SK-N-SH treated with all-trans-retinoic acid at 6 μM for 48 hours (cell line): ENCODE results near the gene CNTFR.

Source experiments
- ATAC-seq: fragments of 200-7000 bp; cut with Tn5 transposase; 3 replicates; pipeline ENCODE4 v1.9.1; 2020; ENCODE audit warnings: mild to moderate bottlenecking, moderate library complexity
- ARNTL ChIP-seq: fragments of 450-650 bp; formaldehyde crosslinking; IDR thresholded peaks from 2 replicates; pipeline ENCODE4 v1.5.0; 2020; ENCODE audit warnings: low read depth, mild to moderate bottlenecking, moderate library complexity, borderline replicate concordance
- BACH2 ChIP-seq: fragments of 250-450 bp; sonication (Bioruptor Pico); IDR thresholded peaks from 2 replicates; pipeline ENCODE4 v1.9.0; 2021; ENCODE audit warnings: mild to moderate bottlenecking, borderline replicate concordance
- CSDC2 ChIP-seq: fragments of 250-450 bp; sonication (Bioruptor Pico); IDR thresholded peaks from 2 replicates; pipeline ENCODE4 v1.5.0; 2020; ENCODE audit warnings: mild to moderate bottlenecking, moderate library complexity
- ESRRG ChIP-seq: fragments of 250-450 bp; sonication (Bioruptor Pico); IDR thresholded peaks from 2 replicates; pipeline ENCODE4 v1.6.1; 2021; ENCODE audit warnings: mild to moderate bottlenecking
- GLIS3 ChIP-seq: fragments of 250-450 bp; sonication (Bioruptor Pico); IDR thresholded peaks from 2 replicates; pipeline ENCODE4 v1.5.0; 2020; ENCODE audit warnings: mild to moderate bottlenecking, moderate library complexity
- ISL1 ChIP-seq: fragments of 250-450 bp; sonication (Bioruptor Pico); IDR thresholded peaks from 2 replicates; pipeline ENCODE4 v2.1.2; 2022; ENCODE audit warnings: mild to moderate bottlenecking, moderate library complexity
- OSR1 ChIP-seq: fragments of 250-450 bp; sonication (Bioruptor Pico); IDR thresholded peaks from 2 replicates; pipeline ENCODE4 v1.8.0; 2022; ENCODE audit warnings: moderate library complexity, mild to moderate bottlenecking, inconsistent platforms
- PPARA ChIP-seq: fragments of 250-450 bp; sonication (Bioruptor Pico); IDR thresholded peaks from 2 replicates; pipeline ENCODE4 v1.5.0; 2020; ENCODE audit warnings: mild to moderate bottlenecking, borderline replicate concordance
- RARB ChIP-seq: fragments of 250-450 bp; sonication (Bioruptor Pico); IDR thresholded peaks from 2 replicates; pipeline ENCODE4 v1.8.0; 2021; ENCODE audit warnings: mild to moderate bottlenecking, moderate library complexity
- SNAI2 ChIP-seq: fragments of 250-450 bp; sonication (Bioruptor Pico); IDR thresholded peaks from 2 replicates; pipeline ENCODE4 v1.5.0; 2020; ENCODE audit warnings: mild to moderate bottlenecking, moderate library complexity
- TCF4 ChIP-seq: fragments of 250-450 bp; sonication (Bioruptor Pico); IDR thresholded peaks from 2 replicates; pipeline ENCODE4 v1.8.0; 2021; ENCODE audit warnings: mild to moderate bottlenecking, moderate library complexity, borderline replicate concordance
- ZC3H10 ChIP-seq: fragments of 250-450 bp; sonication (Bioruptor Pico); IDR thresholded peaks from 2 replicates; pipeline ENCODE4 v1.5.1; 2021; ENCODE audit warnings: mild to moderate bottlenecking, moderate library complexity
- ZFP3 ChIP-seq: fragments of 250-450 bp; sonication (Bioruptor Pico); IDR thresholded peaks from 2 replicates; pipeline ENCODE4 v1.5.0; 2020; ENCODE audit warnings: mild to moderate bottlenecking, moderate library complexity
- ZFP30 ChIP-seq: fragments of 450-650 bp; formaldehyde crosslinking; IDR thresholded peaks from 2 replicates; pipeline ENCODE4 v1.5.0; 2022; ENCODE audit warnings: mild to moderate bottlenecking, moderate library complexity
- ZNF565 ChIP-seq: fragments of 450-650 bp; formaldehyde crosslinking; conservative IDR thresholded peaks from 2 replicates; pipeline ENCODE4 v1.5.0; 2020; ENCODE audit warnings: low read depth, mild to moderate bottlenecking, moderate library complexity
- ZNF70 ChIP-seq: fragments of 450-650 bp; formaldehyde crosslinking; IDR thresholded peaks from 2 replicates; pipeline ENCODE4 v1.5.0; 2020; ENCODE audit warnings: mild to moderate bottlenecking, moderate library complexity
- ZNF8 ChIP-seq: fragments of 450-650 bp; formaldehyde crosslinking; IDR thresholded peaks from 2 replicates; pipeline ENCODE4 v1.5.0; 2020; ENCODE audit warnings: mild to moderate bottlenecking, moderate library complexity
- TF ChIP-seq, protein P1 (sequence below): fragments of 250-450 bp; sonication (Bioruptor Pico); IDR thresholded peaks from 2 replicates; pipeline ENCODE4 v1.5.1; 2020; ENCODE audit warnings: low read depth, mild to moderate bottlenecking, moderate library complexity
- TF ChIP-seq, protein P2 (sequence below): fragments of 250-450 bp; sonication (Bioruptor Pico); IDR thresholded peaks from 2 replicates; pipeline ENCODE4 v1.8.0; 2020; ENCODE audit warnings: mild to moderate bottlenecking, moderate library complexity, borderline replicate concordance
- TF ChIP-seq, protein P3 (sequence below): fragments of 250-450 bp; sonication (Bioruptor Pico); IDR thresholded peaks from 2 replicates; pipeline ENCODE4 v1.5.0; 2020; ENCODE audit warnings: mild to moderate bottlenecking, moderate library complexity
- TF ChIP-seq, protein P4 (sequence below): fragments of 250-450 bp; sonication (Bioruptor Pico); IDR thresholded peaks from 2 replicates; pipeline ENCODE4 v1.5.1; 2021; ENCODE audit warnings: mild to moderate bottlenecking, moderate library complexity

The CNTFR gene

DNA sequence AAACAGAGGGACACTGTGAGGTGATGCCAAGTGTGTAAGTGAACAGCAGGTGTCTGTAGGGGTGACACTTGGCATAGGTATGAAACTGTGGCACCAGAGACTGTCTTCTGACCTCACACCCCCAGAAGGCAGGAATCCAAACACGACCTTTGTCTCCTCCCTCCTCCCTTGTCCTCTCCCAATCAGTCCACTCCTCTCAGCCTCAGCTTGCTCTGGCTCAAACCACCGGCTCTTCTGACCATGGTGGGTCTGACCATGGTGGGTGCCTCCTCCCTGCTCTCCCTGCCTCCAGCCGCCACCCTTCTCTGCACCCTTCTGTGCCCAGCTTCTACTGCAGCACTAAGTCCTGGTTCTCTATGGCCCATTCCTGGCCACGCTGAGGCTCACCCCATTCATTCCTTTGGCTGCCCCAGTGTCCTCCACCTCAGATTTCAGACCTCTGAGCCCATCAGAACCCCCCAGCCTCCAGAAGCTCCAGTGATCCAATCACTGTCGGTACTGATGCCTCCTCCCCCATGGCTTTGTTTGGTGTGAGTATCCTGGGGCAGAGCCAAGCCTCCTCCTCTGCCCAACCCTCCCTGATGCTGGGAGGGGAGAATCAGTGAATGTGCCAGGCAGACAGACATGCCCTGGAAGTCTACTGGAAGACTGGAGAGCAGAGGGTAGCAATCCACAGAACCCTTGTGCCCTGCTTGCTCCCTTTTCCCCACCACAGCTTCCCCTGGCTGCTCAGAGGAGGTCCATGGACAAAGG, 41.1 kb upstream of the CNTFR start:
- ATAC-seq: no peak
- TF ChIP-seq SNAI2 (no peak), PPARA (CRISPR knock-in tag) (no peak), GLIS3 (no peak), RARB (CRISPR knock-in tag) (no peak), ZFP3 (no peak), OSR1 (CRISPR knock-in tag) (no peak), ZFP30 (CRISPR knock-in tag) (no peak), ZNF70 (CRISPR knock-in tag) (no peak), TCF4 (CRISPR knock-in tag) (no peak), BACH2 (CRISPR knock-in tag) (no peak), ZNF8 (CRISPR knock-in tag) (no peak), ARNTL (no peak), ZC3H10 (no peak), ISL1 (CRISPR knock-in tag) (no peak), ESRRG (CRISPR knock-in tag) (no peak), ZNF565 (no peak)
- TF ChIP-seq, protein P1, sequence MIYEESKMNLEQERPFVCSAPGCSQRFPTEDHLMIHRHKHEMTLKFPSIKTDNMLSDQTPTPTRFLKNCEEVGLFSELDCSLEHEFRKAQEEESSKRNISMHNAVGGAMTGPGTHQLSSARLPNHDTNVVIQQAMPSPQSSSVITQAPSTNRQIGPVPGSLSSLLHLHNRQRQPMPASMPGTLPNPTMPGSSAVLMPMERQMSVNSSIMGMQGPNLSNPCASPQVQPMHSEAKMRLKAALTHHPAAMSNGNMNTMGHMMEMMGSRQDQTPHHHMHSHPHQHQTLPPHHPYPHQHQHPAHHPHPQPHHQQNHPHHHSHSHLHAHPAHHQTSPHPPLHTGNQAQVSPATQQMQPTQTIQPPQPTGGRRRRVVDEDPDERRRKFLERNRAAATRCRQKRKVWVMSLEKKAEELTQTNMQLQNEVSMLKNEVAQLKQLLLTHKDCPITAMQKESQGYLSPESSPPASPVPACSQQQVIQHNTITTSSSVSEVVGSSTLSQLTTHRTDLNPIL: no peak
- TF ChIP-seq, protein P2, sequence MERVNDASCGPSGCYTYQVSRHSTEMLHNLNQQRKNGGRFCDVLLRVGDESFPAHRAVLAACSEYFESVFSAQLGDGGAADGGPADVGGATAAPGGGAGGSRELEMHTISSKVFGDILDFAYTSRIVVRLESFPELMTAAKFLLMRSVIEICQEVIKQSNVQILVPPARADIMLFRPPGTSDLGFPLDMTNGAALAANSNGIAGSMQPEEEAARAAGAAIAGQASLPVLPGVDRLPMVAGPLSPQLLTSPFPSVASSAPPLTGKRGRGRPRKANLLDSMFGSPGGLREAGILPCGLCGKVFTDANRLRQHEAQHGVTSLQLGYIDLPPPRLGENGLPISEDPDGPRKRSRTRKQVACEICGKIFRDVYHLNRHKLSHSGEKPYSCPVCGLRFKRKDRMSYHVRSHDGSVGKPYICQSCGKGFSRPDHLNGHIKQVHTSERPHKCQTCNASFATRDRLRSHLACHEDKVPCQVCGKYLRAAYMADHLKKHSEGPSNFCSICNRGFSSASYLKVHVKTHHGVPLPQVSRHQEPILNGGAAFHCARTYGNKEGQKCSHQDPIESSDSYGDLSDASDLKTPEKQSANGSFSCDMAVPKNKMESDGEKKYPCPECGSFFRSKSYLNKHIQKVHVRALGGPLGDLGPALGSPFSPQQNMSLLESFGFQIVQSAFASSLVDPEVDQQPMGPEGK (CRISPR knock-in tag): no peak
- TF ChIP-seq, protein P3, sequence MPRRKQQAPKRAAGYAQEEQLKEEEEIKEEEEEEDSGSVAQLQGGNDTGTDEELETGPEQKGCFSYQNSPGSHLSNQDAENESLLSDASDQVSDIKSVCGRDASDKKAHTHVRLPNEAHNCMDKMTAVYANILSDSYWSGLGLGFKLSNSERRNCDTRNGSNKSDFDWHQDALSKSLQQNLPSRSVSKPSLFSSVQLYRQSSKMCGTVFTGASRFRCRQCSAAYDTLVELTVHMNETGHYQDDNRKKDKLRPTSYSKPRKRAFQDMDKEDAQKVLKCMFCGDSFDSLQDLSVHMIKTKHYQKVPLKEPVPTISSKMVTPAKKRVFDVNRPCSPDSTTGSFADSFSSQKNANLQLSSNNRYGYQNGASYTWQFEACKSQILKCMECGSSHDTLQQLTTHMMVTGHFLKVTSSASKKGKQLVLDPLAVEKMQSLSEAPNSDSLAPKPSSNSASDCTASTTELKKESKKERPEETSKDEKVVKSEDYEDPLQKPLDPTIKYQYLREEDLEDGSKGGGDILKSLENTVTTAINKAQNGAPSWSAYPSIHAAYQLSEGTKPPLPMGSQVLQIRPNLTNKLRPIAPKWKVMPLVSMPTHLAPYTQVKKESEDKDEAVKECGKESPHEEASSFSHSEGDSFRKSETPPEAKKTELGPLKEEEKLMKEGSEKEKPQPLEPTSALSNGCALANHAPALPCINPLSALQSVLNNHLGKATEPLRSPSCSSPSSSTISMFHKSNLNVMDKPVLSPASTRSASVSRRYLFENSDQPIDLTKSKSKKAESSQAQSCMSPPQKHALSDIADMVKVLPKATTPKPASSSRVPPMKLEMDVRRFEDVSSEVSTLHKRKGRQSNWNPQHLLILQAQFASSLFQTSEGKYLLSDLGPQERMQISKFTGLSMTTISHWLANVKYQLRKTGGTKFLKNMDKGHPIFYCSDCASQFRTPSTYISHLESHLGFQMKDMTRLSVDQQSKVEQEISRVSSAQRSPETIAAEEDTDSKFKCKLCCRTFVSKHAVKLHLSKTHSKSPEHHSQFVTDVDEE (CRISPR knock-in tag): no peak
- TF ChIP-seq, protein P4, sequence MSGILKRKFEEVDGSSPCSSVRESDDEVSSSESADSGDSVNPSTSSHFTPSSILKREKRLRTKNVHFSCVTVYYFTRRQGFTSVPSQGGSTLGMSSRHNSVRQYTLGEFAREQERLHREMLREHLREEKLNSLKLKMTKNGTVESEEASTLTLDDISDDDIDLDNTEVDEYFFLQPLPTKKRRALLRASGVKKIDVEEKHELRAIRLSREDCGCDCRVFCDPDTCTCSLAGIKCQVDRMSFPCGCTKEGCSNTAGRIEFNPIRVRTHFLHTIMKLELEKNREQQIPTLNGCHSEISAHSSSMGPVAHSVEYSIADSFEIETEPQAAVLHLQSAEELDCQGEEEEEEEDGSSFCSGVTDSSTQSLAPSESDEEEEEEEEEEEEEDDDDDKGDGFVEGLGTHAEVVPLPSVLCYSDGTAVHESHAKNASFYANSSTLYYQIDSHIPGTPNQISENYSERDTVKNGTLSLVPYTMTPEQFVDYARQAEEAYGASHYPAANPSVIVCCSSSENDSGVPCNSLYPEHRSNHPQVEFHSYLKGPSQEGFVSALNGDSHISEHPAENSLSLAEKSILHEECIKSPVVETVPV: no peak

DNA sequence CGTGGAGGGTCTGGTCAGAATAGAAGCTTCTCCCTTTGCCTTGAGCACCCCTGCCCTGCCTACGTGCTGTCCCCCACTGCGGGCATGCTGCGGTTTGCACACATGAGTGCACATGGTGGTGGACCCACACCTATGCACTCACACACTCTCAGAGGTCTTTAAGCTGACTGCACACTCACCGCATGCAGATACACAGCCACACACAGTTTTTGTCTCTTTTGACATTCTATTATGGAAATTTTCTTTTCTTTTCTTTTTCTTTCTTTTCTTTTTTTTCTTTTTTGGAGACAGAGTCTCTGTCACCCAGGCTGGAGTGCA, 39.9 kb upstream of the CNTFR start:
- ATAC-seq: no peak; the same call in 2 of the 3 replicates
- no peak for TF ChIP-seq ISL1 (CRISPR knock-in tag)
- no peak for TF ChIP-seq ZNF70 (CRISPR knock-in tag)
- TF ChIP-seq, protein P3 (CRISPR knock-in tag): no peak
- no peak for TF ChIP-seq CSDC2 (CRISPR knock-in tag)
